Right lung (tissue), 5 donors: ENCODE results near the gene GJA4. TPM values are rescaled to one million over a fixed set of nuclear protein-coding genes. Genes with fewer than 3 reads are reported as not detected.
"Not testable (repeated sequence)": the region's sequence is repeated elsewhere in the genome, so short reads cannot be mapped to it uniquely, and the experiment has no call there.

ENCODE experiments used
- DNase-seq, 2 donors: peaks; one replicate each; pipeline ENCODE4 v3.0.0-alpha.2; 2013
- polyA plus RNA-seq, 5 donors: library from polyadenylated mRNA; unstranded; fragments of 120-200 nt; gene quantifications; one replicate each; pipeline versions ENCODE4 v1.2.1 to v1.2.3, GENCODE V29; 2013; ENCODE audit warnings: inconsistent platforms in 1 of 5, low replicate concordance in 1 of 5; ENCODE audit not compliant: insufficient read length in 5 of 5, insufficient read depth in 1 of 5

GJA4 gene
- polyA plus RNA-seq, 5 donors, result 27.2 to 36.9 (median 31.0) TPM

DNA sequence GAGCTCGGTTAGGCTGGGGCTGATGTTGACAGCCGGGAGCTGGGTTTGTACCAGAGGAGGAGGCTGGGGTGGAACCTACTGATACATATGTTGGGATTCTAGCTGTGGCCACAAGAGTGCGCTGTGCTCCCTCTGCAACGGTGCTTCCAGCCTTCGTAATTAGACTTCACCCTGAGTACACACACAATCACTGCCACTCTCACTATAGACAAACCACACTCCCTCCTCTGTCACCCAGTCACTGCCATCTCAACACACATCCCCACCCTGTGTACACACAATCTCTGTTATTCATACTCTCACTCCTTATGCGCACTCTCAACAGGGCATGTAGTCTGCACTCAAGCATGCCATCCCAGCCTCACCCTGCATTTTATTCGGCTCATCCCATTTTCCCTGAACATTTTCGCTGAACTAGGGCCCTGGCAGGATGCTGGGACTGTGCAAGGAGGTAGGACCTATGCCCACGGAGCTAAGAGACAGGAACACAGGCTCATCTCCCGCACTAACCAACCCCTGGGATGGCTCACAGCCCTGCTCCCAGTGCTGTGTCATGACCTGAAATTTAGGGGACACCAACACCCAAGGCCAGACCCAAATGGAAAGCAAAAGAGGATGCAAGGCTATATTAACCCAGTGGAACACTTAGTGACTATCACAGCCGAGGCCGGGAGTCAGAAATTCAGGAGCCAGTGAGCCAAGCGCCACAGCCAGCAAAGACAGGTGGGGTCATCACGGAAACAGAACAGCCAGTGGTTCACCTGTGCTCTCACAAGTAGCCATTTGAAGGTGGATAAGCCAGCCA, 6.1 kb upstream of the GJA4 start:
- peak; percentile 31 to 40 for DNase-seq

DNA sequence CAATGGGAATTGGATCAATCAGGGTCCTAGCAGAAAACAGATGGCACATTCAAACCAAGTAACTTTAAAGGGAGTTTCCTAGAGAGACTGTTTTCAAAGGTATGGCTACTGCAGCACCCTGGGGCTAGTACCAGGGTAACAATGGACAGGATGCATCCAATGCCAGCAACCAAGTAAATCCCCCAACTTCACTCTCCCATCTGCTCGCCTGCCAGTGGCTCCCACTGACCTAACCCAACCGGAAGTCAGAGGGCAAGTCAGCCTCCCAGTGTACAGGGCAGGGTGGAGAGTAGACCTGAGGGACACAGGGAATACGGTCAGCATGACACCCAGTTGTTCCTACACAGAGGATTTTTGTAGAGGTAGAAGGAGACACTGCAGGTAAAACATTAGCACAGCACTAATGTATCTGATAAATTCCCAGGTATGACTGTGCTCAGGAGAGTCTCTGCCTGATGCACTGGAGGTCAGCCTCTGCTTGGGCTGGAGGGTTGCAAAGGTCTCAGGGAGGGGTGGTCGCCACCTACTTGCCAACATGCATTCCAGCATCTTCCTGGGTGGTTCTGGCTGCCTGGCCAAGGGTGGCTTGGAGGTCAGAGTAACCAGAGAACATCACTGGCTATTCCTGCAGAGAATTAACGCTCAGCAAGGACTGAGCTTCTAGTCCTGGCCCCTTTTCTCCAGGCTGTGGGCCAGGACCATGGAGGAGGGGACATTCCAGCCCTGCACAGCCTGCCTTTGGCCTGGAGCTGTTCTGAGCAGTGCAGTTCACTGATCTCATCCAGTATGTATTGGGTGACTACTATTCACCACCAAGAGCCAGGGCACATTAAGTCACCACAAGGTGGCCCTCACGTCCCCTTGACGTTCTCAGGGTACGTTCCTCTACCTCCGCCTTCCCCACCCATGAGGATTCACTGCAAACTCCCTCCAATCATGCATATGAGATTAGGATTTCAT, 5.1 kb upstream of the GJA4 start:
- DNase-seq, result no peak

DNA sequence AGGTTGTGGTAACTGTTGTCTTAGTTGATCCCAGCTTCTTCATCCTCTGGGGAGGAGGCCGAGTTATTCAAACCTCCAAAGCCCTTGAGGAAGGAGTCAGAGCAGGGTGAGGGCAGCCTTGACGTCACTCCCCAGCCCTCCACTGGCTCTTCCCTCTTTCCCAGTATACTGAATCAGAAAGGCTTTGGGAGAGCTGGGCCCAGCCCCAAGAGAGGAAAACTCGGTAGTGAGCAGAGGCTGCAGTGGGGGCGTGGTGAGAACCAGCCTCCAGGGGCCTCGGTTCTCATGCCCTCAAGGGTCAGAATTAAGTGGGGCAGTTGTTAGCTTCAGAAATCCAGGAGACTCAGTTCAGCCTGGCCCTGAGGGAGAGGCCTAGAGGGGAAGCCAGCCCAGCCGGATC, 1.8 kb upstream of the GJA4 start:
- no peak for DNase-seq

DNA sequence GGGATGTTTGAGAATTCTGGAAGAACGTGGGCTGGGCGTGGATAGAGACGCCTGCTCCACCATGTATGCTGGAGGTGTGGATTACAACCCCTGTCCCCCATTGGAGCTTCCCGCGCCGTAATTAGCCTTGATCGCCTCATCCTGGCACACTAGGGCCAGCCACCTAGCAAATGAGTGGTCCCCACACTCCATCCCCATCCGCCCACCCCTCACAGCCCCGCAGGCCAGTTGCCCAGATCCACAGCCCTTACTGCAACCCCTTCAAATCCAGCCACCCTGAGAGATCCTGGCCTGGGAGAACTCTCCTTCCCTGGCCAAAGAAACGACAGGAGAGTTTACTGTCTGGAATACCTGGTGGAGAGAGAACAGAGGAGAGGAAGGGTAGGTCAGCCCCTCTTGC, 375 bp upstream of the GJA4 start:
- DNase-seq, result no peak

DNA sequence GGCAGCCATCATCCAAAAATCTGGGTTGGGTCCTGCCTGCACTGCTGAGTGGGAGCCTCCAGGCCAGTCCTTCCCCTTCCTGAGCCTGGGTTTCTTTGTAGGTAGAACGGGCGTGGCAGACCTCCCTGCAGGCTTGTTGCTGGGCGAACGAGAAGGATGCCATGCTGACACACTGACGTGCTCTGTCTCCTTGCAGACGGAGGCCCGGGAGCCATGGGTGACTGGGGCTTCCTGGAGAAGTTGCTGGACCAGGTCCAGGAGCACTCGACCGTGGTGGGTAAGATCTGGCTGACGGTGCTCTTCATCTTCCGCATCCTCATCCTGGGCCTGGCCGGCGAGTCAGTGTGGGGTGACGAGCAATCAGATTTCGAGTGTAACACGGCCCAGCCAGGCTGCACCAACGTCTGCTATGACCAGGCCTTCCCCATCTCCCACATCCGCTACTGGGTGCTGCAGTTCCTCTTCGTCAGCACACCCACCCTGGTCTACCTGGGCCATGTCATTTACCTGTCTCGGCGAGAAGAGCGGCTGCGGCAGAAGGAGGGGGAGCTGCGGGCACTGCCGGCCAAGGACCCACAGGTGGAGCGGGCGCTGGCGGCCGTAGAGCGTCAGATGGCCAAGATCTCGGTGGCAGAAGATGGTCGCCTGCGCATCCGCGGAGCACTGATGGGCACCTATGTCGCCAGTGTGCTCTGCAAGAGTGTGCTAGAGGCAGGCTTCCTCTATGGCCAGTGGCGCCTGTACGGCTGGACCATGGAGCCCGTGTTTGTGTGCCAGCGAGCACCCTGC, 1.4 kb downstream of the GJA4 start:
- no peak for DNase-seq

DNA sequence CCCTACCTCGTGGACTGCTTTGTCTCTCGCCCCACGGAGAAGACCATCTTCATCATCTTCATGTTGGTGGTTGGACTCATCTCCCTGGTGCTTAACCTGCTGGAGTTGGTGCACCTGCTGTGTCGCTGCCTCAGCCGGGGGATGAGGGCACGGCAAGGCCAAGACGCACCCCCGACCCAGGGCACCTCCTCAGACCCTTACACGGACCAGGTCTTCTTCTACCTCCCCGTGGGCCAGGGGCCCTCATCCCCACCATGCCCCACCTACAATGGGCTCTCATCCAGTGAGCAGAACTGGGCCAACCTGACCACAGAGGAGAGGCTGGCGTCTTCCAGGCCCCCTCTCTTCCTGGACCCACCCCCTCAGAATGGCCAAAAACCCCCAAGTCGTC, 2.0 kb downstream of the GJA4 start:
- DNase-seq, result no peak

DNA sequence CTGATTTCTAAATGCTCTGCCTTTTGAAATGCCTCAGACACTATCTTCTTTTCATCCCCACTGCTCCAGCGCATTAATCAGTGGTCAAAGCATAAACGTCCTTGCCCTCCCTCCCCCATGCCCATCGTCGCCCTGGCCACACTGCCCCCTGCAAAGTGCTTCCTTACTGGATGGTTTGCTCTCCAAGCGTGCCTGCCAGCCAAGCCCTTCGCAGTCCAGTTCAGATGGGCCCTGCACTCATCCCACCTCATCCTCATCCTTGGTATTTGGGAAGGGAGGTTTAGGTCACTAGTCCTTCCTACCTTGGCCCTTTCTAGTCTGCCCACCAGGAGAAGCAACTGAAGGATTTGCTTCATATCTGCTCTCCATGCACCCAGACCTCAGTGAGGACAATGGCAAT, 3.1 kb downstream of the GJA4 start:
- no peak for DNase-seq

DNA sequence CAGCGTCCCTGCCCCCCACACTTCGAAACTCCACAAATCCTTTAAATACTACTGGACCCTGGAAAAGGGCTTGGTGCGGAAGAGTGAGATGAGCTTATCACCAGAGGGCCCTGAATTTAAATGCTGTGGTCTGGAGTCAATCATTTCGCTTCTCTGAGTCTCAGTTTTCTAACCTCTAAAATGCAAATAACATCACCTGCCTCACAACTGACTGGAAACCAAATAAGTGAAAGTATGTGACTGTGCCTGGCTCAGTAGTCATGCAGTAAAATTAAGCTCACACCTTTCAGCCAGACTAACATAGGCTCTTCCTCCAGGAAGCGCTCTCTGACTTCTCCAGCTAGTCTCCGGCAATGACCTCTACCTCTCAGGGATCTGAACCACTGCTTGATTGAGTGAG, 4.2 kb downstream of the GJA4 start:
- no peak for DNase-seq

DNA sequence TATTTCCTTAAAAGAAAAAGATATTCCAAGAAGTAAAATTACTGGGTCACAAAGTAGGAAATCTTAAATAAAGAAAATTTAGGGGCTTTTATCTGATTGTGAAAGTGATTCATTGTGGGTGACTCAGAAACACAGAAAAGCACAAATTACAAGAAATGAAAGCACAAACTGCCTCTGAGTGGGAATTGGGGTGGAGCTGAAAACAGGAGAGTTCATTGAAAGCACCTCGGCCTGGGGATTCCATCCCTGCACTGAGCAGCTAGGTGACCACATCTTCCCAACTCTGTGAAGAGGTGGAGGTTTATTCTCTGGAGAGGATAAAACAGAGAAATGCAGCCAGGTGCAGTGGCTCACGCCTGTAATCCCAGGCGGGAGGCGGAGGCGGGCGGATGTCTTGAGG, 7.4 kb downstream of the GJA4 start:
- no peak for DNase-seq

DNA sequence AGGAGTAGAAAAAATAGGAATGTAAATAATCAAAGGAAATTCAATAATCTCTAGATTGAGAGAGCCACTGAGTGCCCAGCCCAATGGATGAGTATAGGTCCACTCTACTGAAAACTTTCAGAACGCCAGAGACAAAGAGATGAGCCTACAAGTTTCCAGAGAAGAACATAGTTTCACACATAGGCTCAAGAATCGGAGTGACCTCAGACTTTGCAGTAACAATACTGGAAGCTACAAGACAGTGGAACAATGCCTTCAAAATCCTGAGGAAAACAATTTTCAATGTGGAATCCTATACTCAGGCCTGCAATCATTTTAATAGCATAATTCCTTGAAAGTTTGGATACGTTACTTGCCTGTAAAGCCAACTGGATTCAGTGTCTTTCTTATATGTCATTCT, 11.0 kb downstream of the GJA4 start:
- DNase-seq, result no peak

DNA sequence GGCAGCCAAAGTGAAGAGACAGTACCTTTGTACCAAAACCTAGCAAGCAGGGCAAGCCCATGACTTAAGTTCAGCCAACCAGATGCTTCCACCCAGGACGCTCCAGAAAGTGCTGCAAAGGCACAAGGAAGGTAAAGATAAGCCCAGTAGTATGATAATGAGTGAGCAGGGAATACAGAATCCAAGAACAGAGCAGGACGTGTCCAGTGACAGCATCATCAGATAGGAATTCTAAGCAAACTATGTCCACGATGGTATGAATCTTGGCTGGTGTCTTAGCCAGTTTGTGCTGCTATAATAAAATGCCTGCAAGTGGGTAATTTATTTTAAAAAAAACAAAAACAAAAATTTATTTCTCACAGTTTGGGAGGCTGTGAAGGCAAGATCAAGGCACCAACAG, 13.6 kb downstream of the GJA4 start:
- DNase-seq, result no peak

DNA sequence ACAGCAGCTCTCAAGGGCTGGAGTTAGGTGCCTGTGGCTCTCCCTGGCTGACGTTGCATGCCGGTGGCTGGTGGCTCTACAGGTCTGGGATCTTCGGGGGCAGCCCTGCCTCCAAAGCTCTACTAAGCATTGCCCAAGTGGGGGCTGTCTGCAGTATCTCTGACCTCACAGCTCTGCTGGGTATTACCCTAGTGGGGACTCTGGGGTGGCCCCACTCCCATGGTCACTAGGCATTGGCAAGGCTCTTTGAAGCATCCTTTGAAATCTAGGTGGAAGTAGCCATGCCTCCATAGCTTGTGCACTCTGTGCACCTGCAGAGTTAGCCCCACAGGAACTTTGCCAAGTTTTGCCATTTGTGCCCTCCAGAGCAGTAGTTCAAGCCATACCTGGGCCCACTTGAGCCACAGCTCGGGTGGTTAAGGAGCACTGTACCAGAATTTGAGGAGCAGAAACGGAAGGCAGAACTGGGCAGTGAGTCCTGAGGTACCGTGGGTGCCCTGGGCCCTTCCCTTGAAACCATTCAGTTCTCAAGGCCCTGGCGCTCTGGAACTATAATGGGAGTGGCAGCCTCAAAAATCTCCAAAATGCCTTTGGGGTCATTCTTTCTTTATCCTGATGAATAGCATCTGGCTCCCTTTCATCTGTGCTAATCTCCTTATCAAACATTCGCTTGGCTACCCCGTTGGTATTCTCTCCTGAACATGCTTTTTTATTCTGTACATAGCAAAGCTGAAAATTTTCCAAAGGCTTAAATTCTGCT, 15.4 kb downstream of the GJA4 start:
- DNase-seq, result no peak

DNA sequence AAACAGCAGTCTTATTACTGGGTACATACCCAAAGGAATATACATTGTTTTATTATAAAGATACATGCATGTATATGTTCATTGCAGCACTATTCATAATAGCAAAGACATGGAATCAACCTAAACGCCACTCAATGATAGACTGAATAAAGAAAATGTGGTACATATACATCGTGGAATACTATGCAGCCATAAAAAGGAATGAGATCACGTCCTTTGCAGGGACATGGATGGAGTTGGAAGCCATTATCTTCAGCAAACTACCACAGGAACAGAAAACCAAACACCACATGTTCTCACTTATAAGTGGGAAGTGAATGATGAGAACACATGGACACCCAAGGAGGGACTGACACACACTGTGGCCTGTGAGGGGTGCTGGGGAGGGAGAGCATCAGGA, 18.0 kb downstream of the GJA4 start:
- not testable (repeated sequence) for DNase-seq

DNA sequence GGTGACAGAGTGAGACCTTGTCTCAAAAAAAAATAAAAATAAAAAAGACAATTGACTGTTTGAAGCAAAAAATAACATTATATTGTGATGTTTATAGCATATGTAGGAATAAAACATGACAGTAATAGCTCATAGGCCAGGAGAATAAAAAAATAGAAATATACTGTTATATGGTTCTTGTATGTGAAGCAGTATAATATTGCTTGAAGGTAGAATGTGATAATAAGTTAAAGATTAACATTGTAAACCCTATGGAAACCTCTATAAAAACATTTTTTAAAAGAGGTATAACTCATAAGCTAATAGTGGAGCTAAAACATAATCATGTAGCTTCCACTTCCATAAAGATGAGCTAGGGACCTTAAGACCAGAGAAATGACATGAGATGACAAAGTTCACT, 23.5 kb downstream of the GJA4 start:
- no peak for DNase-seq

DNA sequence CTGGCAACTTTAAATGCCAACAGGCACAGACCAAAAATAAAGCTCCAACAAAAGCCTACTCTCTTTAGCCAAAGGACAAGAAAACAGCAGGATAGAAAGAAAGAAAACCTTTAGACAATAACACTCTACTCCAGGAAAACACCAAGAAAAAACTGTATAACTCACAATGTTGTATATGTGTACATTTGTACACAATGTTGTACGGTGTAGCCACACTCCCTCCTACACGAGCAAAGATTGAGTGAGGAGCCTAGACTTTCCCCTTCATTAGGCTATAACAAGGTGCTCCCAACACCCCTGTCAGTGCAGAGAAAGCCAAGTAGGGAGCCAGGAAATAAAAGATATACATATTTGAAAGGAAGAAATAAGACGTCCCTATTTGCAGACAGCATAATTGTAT, 24.0 kb downstream of the GJA4 start:
- DNase-seq, result no peak

DNA sequence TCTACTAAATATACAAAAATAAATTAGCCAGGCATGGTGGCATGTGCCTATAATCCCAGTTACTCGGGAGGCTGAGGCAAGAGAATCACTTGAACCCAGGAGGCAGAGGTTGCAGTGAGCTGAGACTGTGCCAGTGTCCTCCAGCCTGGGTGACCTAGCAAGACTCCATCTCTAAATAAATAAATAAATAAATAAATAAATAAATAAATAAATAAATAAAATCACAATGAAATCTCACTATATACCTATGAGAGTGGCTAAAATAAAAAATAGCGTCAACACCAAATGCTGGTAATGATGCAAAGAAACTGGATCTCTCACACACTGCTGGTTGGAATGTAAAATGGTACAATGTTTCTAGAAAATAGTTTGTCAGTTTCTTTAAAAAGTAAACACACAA, 26.1 kb downstream of the GJA4 start:
- DNase-seq, result not testable (repeated sequence)

DNA sequence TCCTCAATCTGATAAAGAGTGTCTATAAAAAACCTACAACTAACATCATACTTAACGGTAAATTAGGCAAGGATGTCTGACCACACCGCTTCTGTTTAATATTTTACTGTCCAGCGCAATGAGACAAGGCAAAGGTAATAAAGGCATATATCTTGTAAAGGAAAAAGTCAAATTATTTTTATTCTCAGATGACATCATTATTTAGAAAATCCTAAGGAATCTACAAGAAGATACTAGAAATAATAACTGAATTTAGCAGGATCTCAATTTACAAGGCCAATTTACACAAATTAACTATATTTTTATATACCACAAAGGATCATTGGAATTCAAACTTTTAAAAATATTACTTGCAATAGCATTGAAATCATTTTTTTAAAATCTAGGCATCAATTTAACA, 29.4 kb downstream of the GJA4 start:
- DNase-seq, result no peak

DNA sequence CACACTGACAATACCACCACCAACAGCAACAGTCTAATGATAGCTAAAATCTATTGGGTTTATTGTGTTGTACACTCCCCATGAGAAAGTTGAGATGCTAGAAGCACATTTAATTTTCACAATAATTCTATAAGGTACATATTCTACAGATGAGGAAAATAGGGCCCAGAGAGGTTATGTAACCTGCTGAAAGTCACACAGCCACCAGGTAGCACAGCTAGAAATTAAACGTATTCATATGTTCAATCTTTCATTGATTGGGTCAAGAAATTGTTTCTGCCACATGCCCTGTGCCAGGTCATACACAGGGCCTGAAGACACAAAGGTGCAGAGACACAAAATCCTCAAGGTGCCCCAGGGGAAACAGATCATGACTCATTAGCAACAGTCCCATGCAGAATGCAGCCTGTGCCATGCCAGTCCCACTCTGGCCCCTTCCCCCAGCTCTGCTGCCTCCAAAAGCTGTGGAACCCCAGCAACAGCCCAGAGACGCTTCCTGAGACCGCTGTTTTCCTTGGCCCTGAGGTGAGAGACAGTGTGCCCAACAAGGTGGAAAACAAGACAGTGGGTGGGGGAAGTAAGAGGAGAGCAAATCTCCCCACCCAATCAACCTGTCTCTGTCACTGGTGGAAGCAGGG, 32.1 kb downstream of the GJA4 start:
- DNase-seq, result no peak

DNA sequence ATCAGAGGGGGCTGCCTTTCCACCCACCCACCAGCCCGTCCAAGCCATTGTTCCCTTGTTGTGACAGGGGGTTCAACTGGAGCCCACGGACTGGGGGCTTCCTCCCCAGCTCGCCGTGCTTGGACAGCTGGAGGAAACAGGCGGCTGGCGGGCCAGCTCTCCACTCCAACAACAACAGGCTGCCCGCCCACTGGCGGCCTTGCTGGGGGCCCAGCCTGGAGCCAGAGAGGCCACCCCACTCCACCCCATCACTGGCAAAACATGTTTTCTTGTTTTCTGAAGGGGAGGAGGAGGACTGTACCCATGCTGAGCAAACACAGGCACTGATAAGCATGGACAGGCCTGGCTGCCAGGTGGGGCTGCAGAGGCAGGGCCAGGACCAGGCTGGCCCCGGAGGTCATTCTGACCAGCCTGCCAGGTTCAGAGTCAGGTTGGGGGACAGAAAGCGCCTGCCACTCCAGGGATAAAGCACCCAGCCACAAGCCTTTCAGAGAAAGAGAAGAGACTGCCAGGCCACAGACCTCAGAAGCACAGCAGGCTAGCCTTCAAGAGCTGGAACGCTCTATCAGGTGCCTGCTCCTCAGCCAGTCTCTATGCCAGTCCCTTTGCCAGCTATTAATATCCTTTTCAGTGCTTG, 32.8 kb downstream of the GJA4 start:
- no peak for DNase-seq

DNA sequence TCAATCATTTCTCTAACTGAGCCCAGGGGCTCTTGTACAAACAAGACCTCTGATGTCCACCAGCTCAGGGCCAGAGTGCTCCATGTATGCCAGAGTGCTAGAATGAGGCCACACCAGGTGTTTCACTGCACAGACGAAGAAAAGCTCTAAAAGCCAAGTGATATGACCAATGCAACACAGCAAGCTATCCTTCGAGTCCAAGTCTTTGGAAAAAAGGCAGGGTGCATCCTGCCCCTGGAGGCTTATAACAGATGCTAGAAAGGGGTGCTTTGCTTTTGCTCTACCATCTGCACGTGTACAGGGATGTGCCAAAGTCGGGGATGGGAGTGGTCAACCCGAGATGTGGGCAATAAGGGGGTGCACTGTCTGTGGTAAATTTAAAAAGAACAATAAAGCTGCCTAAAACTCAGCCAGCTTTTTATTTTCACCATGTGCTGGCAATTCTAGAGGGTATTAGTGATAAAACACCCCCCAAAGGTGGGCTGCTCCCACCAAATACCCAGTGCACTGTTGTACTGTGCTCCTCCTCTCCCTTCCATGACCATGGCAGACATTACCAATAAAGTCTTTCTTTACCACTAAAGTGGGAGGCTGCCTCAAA, 34.6 kb downstream of the GJA4 start:
- no peak for DNase-seq
